ENCODE results near the gene ADORA1. TPM values are rescaled to one million over a fixed set of nuclear protein-coding genes. Genes with fewer than 3 reads are reported as not detected.

The ADORA1 gene
- total and polyA plus RNA-seq, 2 of the 4 experiments (the other 2 are of a cell fraction) = 0.36 to 0.56 TPM

- TF ChIP-seq POLR2A (IDR thresholded peaks at IDR 0.05; ENCODE audit: low read depth, low read length) (no peak), BHLHE40 (IDR thresholded peaks at IDR 0.05; ENCODE audit: low read depth, low read length) (no peak), MXI1 (IDR thresholded peaks at IDR 0.05; ENCODE audit: borderline replicate concordance, low read depth, low read length) (no peak), CTCF (conservative IDR thresholded peaks at IDR 0.05; ENCODE audit: low read depth, low read length) (no peak), NFE2L2 (IDR thresholded peaks at IDR 0.05; ENCODE audit: low read depth, low read length) (no peak), RFX5 (IDR thresholded peaks at IDR 0.05; ENCODE audit: low read depth, low read length) (no peak), RCOR1 (IDR thresholded peaks at IDR 0.05; ENCODE audit: insufficient replicate concordance, low read length) (no peak), RAD21 (IDR thresholded peaks at IDR 0.05; ENCODE audit: low read length) (no peak), CHD1 (IDR thresholded peaks at IDR 0.05; ENCODE audit: low read depth, low read length) (no peak), CEBPB (IDR thresholded peaks at IDR 0.05; ENCODE audit: low read depth, low read length) (no peak), FOS (IDR thresholded peaks at IDR 0.05; ENCODE audit: low read depth, low read length) (no peak)
- no peak overlapping the region for H3K56ac ChIP-seq (ENCODE audit: extremely low read depth, insufficient read depth, low read length)
- dilution Hi-C loops (cut with HindIII; ENCODE audit: low sequenced_read_pairs, unreplicated experiment) = no loop called here
- ATAC-seq (ENCODE audit: low read depth) (no peak), DNase-seq (no peak)
- no peak overlapping the region for H3K4me3 ChIP-seq (ENCODE audit: insufficient read depth, low read depth, low read length)
- H3K27ac ChIP-seq (ENCODE audit: insufficient read depth, low read length) = no peak overlapping the region
- no peak overlapping the region for H2BK5ac ChIP-seq (ENCODE audit: low read depth, low read length, poor library complexity, severe bottlenecking)
- H2AK5ac ChIP-seq (ENCODE audit: low read depth, low read length) = no peak overlapping the region
- BruUV-seq (replicated peaks) = no TSS peak
- intact Hi-C loops (cut with micrococcal nuclease) = no loop called here
- H3K4me1 ChIP-seq (ENCODE audit: control insufficient read depth, insufficient read depth, low read length) = no peaks in the 10 kb centered on the region
- H2BK120ac ChIP-seq (ENCODE audit: low read depth, low read length) = no peak overlapping the region
- in situ Hi-C loops (cut with MboI; ENCODE audit: low sequenced_read_pairs) = no loop called here
- no peak overlapping the region for H4K5ac ChIP-seq (ENCODE audit: low read depth, low read length)
- WGBS, 2 experiments (ENCODE audit: extremely low coverage in 2 of 2, insufficient read length in 1 of 2) = 100% methylated on average over 2 of the region's 11 CpGs; no CpG with 5 or more reads in 1 of the 2 experiments
- no peak overlapping the region for H3K14ac ChIP-seq (replicated peaks; ENCODE audit: low read depth, low read length)
- H2BK20ac ChIP-seq (ENCODE audit: low read depth, low read length) = no peak overlapping the region
- H2AK9ac ChIP-seq (replicated peaks; ENCODE audit: low read depth, low read length, poor library complexity) = no peak overlapping the region
- H4K20me1 ChIP-seq (ENCODE audit: insufficient read depth, low read length) = no peaks in the 10 kb centered on the region
- H3K79me1 ChIP-seq (ENCODE audit: low read depth in 1 of 2, low read length in 2 of 2) = no peaks in the 10 kb centered on the region
- no peak overlapping the region for H4K91ac ChIP-seq (ENCODE audit: insufficient read depth, low read depth, low read length)
- ChIA-PET POLR2A (ENCODE audit: unreplicated experiment) (no interaction called here), CTCF (interaction anchor here (0.6 kb wide), 1 partner anchor 71 kb away, joined by 4 read pairs; no protein-coding TSS in a partner anchor)
- no peak overlapping the region for H3K23ac ChIP-seq (ENCODE audit: low read depth, low read length)
- H3K9me1 ChIP-seq (ENCODE audit: insufficient read depth, low read length) = no peaks in the 10 kb centered on the region
- H3K18ac ChIP-seq (ENCODE audit: low read depth, low read length) = no peak overlapping the region
- no peak overlapping the region for H4K8ac ChIP-seq (ENCODE audit: low read depth in 2 of 2, low read length in 2 of 2)
- no peak overlapping the region for H3K9ac ChIP-seq (ENCODE audit: low read depth, low read length)
- H2AFZ ChIP-seq (replicated peaks; ENCODE audit: low read length, poor library complexity) = no peak overlapping the region
- H3K27me3 ChIP-seq (ENCODE audit: control insufficient read depth, insufficient read depth, low read length) = peaks cover 55% of the 10 kb centered on the region
- no peak overlapping the region for H3K4me2 ChIP-seq (ENCODE audit: low read depth, low read length)
- no peaks in the 10 kb centered on the region for H3K9me3 ChIP-seq (ENCODE audit: control insufficient read depth, insufficient read depth, low read length)
- no peak overlapping the region for H3K4ac ChIP-seq (ENCODE audit: low read depth, low read length)
- no peaks in the 10 kb centered on the region; the same call in 1 of the 2 replicates for H3K36me3 ChIP-seq (ENCODE audit: control insufficient read depth, insufficient read depth, low read length)
- no peak overlapping the region for H2BK15ac ChIP-seq (ENCODE audit: low read depth, low read length)
These were observed 44.0 kb upstream of the ADORA1 start for GRCh38 chr1:203083463-203083921.

Data from IMR-90 (cell line).